ENCODE data around the gene RAB22A. TPM values are rescaled to one million over a fixed set of nuclear protein-coding genes. Genes with fewer than 3 reads are reported as not detected.
"Not testable (repeated sequence)": the region's sequence is repeated elsewhere in the genome, so short reads cannot be mapped to it uniquely, and the experiment has no call there.

RAB22A gene
- total RNA-seq, 1 donor from 2014 or later = 21.3 TPM

- no peak for DNase-seq (ENCODE audit: low spot score)
These were observed 32.8 kb downstream of the RAB22A start for GRCh38 chr20:58342104-58342945.

- DNase-seq (ENCODE audit: low spot score) = no peak
These were observed 35.2 kb downstream of the RAB22A start for GRCh38 chr20:58344741-58345140.

- DNase-seq (ENCODE audit: low spot score) = no peak
These were observed 40.1 kb downstream of the RAB22A start for GRCh38 chr20:58349570-58349969.

GRCh38 chr20:58352468-58352867 lies 43.0 kb downstream of the RAB22A start:
- no peak for DNase-seq (ENCODE audit: low spot score)

- DNase-seq (ENCODE audit: low spot score) = no peak
These were observed 49.9 kb downstream of the RAB22A start for GRCh38 chr20:58359441-58359840.

- no peak for DNase-seq (ENCODE audit: low spot score)
These were observed 51.4 kb downstream of the RAB22A start for GRCh38 chr20:58360936-58361335.

GRCh38 chr20:58361481-58362205 lies 52.1 kb downstream of the RAB22A start:
- DNase-seq (ENCODE audit: low spot score) = no peak

- DNase-seq (ENCODE audit: low spot score) = no peak
These were observed 52.6 kb downstream of the RAB22A start for GRCh38 chr20:58362206-58362516.

GRCh38 chr20:58362970-58363369 lies 53.5 kb downstream of the RAB22A start:
- DNase-seq (ENCODE audit: low spot score) = no peak

- no peak for DNase-seq (ENCODE audit: low spot score)
These were observed 57.4 kb downstream of the RAB22A start for GRCh38 chr20:58366866-58367265.

GRCh38 chr20:58372806-58373205 lies 63.3 kb downstream of the RAB22A start:
- no peak for DNase-seq (ENCODE audit: low spot score)

GRCh38 chr20:58373296-58373695 lies 63.8 kb downstream of the RAB22A start:
- DNase-seq (ENCODE audit: low spot score) = not testable (repeated sequence)

GRCh38 chr20:58374027-58374850 lies 64.7 kb downstream of the RAB22A start:
- DNase-seq (ENCODE audit: low spot score) = no peak

GRCh38 chr20:58374906-58375758 lies 65.6 kb downstream of the RAB22A start:
- DNase-seq (ENCODE audit: low spot score) = no peak

GRCh38 chr20:58375759-58376352 lies 66.3 kb downstream of the RAB22A start:
- DNase-seq (ENCODE audit: low spot score) = no peak

GRCh38 chr20:58377017-58377416 lies 67.5 kb downstream of the RAB22A start:
- DNase-seq (ENCODE audit: low spot score) = no peak

GRCh38 chr20:58377766-58378401 lies 68.4 kb downstream of the RAB22A start:
- no peak for DNase-seq (ENCODE audit: low spot score)

GRCh38 chr20:58378704-58379103 lies 69.2 kb downstream of the RAB22A start:
- no peak for DNase-seq (ENCODE audit: low spot score)

GRCh38 chr20:58381627-58382026 lies 72.1 kb downstream of the RAB22A start:
- no peak for DNase-seq (ENCODE audit: low spot score)

- DNase-seq (ENCODE audit: low spot score) = no peak
These were observed 72.6 kb downstream of the RAB22A start for GRCh38 chr20:58382096-58382495.

- no peak for DNase-seq (ENCODE audit: low spot score)
These were observed 75.3 kb downstream of the RAB22A start for GRCh38 chr20:58384821-58385220.
